SKM-1 treated with dmso at 0.1 percent for 144 hours (cell line): ENCODE results near the gene RAB36.

ENCODE experiments used
- DNase-seq: peaks from one replicate; lab custom pipeline; 2025; ENCODE audit not compliant: unreplicated experiment; lab: John Stamatoyannopoulos, UW

Gene RAB36

DNA sequence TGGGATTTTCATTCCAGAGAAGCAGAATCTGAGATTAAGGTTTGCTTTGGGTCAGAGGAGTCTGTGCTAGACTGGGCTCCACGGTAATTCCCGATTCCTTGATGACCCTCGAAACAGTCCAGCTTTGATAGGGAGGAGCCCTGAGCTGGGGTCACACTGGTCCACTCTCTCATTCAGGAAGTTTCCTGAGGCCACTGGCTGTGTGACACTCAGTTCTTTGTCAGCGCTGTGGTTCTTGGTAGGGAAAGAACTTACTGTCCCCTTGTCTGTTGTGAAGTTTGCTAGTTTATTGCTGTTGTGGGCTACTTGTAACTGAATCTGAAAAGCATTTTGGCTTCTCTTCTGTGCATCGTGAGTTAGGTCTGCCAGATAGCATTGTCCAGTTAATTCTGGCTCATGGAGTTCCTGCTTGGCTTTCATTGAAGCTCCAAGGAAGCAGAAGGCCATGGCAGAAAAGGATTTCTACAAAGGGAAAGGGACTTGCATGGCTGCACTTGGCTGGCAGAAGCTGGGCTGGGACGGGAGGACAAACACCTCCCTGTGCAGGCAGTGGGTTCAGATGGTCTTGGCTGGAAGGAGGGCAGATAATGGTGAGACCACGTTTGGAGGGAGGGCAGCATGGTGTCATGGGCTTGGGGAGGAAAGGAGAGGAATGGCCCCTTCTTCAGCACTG, 58.3 kb downstream of the RAB36 start:
- no peak for DNase-seq

DNA sequence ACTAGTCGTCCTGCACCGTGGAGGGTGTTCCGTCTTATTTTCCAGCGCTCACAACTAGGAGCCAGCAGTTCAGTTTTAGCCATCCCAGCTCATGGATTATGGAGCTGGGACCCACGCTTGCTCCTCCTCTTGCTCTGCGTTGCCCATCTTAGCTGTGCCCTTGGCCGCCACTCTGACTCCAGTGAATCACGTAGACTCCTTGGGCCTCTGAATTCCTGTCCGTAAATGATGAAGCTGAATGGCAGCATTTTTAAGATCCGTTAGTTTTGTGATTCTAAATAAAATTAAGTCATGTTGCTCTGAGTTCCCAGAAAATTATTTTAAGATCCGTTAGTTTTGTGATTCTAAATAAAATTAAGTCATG, 58.8 kb downstream of the RAB36 start:
- no peak for DNase-seq

DNA sequence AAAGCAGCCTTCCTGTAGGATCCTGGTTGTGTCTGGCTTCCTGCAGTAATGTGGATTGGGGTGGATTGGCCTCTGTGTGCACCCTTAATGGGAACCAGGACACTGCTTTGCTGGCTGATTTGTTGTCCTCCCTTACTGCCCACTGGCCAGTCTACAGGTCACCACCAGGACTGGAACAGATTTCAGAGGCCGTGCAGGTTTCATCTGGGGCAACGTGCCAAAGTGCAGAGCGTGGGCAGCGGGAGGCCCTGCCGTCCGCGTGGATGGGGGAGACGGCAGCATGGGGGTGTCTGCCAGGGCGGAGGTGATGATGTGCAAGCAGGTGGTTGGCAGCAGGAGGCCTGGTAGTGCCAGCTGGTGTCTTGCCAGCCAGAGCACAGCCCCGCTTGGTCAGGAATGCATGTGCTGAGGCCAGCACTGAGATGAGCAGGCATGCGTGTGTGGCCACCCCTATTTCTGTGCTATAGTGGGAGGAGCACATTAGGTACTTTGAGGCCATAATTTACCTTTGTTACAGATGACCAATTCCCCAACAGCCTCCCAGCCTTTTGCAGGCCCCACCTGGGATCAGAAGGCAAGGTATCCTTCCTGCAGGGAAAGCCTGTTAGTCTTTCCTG, 59.4 kb downstream of the RAB36 start:
- no peak for DNase-seq

DNA sequence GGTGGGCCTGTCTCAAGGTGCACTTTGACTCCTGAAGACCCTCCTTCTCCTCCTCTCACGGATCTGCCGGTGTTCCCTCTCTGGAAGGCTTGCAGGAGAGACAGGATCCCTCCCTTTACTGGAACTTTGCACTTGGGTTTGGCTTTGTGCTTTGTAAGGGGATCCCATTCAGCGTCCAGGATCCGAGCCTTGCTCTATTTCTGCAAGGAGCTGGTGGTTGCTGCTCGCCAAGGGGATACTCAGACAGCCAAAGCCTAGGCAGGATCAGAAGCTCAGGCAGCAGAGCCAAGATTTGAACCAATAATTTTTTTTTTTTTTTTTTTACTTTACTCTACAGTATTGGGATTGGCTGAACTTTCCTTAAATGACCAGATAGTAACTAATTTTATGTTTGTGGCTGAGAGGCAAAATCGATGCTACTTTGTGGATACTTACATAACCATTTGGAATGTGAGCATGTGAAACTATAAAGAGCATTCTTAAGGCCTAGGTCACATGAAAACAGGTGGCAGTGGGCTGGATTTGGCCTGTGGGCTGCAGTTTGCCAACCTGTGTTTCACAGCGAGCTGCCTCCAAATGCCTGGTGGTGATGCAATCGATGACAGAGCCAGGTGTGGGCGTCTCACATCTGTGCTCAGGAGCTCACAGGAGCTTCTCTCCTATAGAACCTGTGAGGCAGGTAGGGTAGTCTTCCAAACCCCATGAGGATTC, 60.2 kb downstream of the RAB36 start:
- no peak for DNase-seq

DNA sequence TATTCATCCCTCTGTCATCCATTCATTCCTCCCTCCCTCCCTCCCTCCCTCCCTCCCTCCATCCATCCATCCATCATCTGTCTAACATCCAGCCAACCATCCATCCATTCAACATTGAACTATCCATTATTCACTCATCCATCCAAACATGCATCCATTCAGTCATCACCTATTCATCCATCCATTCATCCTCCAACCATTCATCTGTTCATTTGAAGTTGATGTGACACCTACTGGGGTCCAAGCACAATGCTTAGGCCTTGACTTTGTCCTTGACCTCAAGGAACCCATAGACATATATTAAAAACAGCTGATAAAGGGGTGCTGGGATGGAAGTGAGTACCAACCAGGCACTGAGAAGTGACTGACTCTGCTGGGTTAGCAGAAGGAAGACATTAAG, 61.6 kb downstream of the RAB36 start:
- DNase-seq = no peak

DNA sequence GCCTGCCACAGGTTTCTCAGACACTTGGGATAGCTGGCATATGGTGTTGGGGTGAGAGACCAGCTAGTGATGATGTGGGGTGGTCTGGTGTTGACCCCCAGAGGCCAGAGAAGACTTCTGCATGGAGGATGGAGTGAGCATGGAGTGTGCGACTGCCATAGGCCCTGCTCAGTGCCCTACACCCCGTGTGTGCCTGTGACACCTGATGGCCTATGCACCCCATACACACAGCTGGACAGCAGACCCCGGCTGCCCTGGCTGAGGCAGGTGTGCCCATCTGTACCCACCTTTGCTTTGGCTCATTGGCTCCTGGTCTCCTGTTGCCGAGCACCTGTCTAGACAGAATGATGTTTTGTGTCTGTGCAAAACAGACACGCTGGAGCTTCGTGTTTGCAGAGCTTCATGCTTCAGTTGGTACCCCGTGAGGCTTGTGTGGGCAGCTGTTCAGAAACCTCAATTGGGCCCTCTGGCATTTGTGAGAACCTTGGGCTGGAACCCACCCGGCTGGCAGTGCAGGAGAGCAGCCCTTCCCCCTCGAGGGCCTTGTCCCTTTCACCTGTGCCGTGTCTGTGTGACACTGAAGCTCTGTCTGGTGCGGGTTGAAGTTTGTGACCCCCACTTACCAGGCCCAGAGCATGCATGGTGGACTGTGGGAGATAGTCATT, 62.6 kb downstream of the RAB36 start:
- DNase-seq = no peak

DNA sequence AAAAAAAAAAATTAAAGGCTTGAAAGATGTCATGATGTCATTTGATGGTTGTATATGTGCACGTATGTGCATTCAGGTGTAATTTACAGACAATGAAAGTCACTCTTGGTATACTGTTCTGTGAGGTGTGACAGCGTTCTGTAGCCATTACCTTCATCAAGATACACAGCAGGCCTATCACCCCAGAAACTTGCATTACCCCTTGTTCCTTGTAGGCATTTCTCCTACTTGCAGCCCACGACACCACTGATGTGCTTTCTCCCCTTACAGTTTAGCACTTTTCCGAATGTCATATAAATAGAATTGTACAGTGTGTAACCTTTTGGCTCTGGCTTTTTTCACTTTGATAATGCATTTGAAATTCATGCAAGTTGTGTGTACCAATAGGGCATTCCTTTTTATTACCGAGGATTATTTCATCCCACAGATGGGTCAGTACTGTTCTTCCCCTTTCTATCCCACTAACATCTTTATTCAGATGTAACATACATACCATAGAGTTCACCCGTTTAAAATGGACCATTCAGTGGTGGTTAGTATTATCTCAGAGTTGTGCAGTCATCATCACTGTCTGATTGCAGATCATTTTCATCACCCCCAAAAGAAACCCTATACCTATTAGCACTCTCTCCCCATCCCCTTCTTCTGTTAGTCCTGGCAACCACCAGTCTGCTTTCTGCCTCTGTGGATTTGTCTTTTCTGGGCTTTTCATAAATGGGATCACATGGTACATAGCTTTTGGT, 65.3 kb downstream of the RAB36 start:
- DNase-seq = no peak

DNA sequence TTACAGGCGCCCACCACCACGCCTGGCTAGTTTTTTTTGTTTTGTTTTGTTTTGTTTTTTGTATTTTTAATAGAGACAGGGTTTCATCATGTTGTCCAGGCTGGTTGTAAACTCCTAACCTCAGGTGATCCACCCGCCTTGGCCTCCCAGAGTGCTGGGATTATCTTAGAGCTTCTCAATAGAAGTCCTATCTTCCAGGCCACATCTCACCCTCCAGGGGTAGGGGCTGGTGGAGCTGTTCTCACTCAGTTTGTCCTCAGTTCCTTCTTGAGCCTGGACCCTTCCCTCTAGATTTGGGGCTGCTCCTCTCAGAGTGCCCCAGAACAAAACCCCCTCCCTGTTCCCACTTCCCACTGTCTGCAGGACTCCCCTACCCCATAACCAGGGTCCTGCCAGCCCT, 66.3 kb downstream of the RAB36 start:
- DNase-seq = no peak

DNA sequence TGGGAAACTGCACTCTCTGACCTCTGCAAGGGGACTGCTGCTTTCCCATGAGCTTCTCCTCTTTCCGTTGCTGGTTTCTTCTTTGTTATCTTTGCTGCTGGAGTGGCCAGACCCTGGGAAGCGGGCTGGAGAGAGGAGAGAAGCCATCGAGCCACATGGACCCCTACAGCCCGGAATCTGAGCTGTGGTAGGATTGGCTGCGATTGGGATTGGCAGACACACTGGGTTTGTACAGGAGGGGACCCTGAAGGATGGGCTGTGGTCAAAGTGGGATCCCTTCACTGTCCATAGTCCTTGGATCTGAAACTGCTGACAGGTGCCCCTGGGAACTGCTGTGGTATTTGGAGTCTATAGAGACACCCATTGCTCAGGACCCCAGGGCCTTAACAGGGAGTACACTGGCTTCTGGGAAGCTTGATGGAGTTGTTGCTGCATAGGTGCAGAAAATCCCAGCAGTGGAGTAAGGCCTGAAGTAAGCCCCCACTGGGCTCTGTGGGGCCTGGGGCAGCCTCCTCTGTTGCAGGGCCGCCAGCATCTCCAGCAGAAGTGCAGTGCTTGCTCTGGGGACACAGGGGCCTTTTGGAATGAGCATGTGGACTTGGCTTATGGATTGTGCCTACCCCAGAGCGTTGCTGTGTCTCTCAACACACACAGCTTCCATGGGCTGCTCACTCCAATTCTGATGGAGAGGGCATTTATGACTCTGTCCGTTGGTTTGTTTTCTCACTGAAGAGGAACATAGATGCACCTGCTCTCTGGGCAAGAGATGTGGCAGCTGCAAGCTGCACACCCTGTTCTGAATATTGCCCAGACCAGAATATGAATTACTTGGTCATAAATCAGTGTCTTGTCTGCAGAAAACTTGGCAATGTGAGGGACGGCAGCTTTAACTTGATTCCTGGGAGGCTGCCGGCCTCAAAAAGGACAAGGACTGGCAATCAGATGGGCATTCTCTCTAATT, 67.1 kb downstream of the RAB36 start:
- DNase-seq = no peak

DNA sequence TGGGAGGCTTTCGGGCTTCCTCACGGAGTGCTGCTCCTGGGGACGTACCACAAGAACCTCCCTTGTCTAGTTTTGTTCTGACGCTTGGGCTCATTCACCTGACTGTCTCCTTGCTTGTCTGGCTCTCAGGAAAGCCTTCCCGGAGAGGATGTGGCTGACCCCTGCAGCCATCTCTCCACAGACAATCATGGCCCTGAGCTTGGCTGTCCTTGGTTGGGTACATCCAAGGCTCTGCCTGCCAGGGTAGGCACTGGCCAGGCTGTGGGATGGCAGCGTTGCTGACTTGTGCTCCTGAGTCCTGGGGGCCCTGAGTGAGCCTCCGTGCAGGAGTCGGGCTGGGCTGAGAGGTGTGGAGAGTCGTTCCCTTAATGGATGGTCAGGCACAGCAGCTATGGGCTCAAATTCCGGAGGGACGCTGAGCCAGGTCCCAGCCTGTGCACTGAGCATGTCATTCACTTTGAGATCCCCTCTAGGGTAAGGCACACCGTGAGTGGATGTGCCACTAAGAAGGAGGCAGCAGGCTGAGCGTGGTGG, 67.8 kb downstream of the RAB36 start:
- no peak for DNase-seq

DNA sequence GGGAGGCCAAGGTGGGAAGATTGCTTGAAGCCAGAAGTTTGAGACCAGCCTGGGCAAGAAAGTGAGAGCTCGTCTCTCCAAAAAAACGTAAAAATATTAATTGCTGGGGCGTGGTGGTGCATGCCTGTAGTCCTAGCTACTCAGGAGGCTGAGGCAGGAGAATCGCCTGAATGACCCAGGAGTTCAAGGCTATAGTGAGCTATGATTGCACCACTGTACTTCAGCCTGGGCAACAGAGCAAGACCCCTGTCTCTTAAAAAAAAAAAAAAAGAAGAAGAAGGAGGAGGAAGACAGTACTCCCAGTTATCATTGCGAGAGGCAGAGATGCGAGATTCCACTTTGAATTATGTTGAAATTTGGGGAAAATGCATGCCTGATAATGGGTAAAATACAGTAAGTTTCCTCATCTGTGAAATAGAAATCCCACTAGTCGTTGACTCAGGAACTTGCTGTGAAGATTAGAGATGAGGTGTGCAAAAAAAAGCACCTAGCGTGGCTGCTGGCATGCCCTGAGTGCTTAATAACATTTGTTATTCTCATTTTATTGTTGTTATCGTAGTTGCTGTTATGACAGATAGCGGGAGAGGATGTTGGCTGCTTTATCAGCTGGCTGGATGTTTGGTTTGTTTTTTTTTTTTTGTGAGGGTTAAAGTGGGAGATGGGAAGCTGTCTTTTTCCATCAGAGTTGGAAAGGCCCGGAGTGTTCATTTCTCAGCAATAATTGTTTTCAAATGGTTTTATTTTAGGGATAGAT, 68.5 kb downstream of the RAB36 start:
- no peak for DNase-seq
